ENCODE measurements around the gene CTAGE1.

Gene CTAGE1

GRCh38 chr18:22433956-22434355 lies 16.2 kb upstream of the CTAGE1 start:
- FAIRE-seq: no peak
- TF ChIP-seq TAF1 (IDR thresholded peaks at IDR 0.05; ENCODE audit: borderline replicate concordance, low read depth, low read length): no peak
- no peak for TF ChIP-seq POLR2AphosphoS5 (IDR thresholded peaks at IDR 0.05; ENCODE audit: low read depth, low read length)
- no peak for TF ChIP-seq POLR2A (IDR thresholded peaks at IDR 0.05; ENCODE audit: low read depth, low read length)
- DNase-seq (ENCODE audit: insufficient read length): no peak

GRCh38 chr18:22432657-22433137 lies 15.0 kb upstream of the CTAGE1 start:
- no peak for TF ChIP-seq POLR2A (IDR thresholded peaks at IDR 0.05; ENCODE audit: low read depth, low read length)
- no peak for TF ChIP-seq TAF1 (IDR thresholded peaks at IDR 0.05; ENCODE audit: borderline replicate concordance, low read depth, low read length)
- TF ChIP-seq POLR2AphosphoS5 (IDR thresholded peaks at IDR 0.05; ENCODE audit: low read depth, low read length): no peak

GRCh38 chr18:22429564-22429963 lies 11.8 kb upstream of the CTAGE1 start:
- DNase-seq (ENCODE audit: insufficient read length): no peak
- TF ChIP-seq POLR2A (IDR thresholded peaks at IDR 0.05; ENCODE audit: low read depth, low read length): no peak
- no peak for TF ChIP-seq POLR2AphosphoS5 (IDR thresholded peaks at IDR 0.05; ENCODE audit: low read depth, low read length)
- TF ChIP-seq TAF1 (IDR thresholded peaks at IDR 0.05; ENCODE audit: borderline replicate concordance, low read depth, low read length): no peak
- FAIRE-seq: no peak

More at GRCh38 chr18:22432657-22433137, 15.0 kb upstream of the CTAGE1 start:
- FAIRE-seq (no peak), DNase-seq (ENCODE audit: insufficient read length) (no peak)

GRCh38 chr18:22428672-22429071 lies 11.0 kb upstream of the CTAGE1 start:
- DNase-seq (ENCODE audit: insufficient read length) (no peak), FAIRE-seq (no peak)
- TF ChIP-seq POLR2A (IDR thresholded peaks at IDR 0.05; ENCODE audit: low read depth, low read length) (no peak), TAF1 (IDR thresholded peaks at IDR 0.05; ENCODE audit: borderline replicate concordance, low read depth, low read length) (no peak), POLR2AphosphoS5 (IDR thresholded peaks at IDR 0.05; ENCODE audit: low read depth, low read length) (no peak)

DNA sequence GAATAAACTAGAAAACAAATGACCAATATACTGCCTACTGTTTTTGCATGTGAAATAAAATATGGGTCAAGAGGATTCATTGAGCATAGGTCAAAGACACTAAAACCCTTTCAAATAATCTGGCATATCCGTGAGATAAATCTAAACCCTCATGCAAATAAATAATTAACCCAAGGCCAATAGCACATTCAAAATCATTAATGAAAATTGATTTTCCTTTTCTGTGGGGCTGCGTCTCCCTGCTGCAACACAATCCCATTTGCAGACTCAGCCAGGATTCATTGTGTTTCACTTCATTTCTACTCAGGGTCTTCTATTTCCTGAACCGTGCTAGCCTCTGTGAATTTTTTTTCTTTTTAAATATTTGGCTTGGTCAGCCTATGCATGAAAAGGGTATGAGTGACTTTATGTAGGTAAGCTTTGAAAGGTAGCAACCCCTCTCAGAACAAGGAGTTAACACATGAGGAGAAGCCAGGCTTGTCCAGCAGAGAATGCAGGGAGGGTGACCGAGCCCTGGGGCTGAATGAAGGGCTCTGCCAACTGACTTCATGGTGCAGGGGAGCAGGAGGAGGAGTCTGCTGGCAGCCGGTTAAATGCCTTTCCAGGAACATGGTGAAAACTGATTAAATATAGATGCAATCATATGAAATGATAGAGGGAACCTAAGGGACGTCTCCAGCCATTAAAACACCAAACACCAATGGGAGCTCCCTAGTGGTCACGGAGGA lies 10.3 kb upstream of the CTAGE1 start:
- FAIRE-seq: no peak
- TF ChIP-seq TAF1 (IDR thresholded peaks at IDR 0.05; ENCODE audit: borderline replicate concordance, low read depth, low read length): no peak
- TF ChIP-seq POLR2A (IDR thresholded peaks at IDR 0.05; ENCODE audit: low read depth, low read length): no peak
- TF ChIP-seq POLR2AphosphoS5 (IDR thresholded peaks at IDR 0.05; ENCODE audit: low read depth, low read length): no peak
- DNase-seq (ENCODE audit: insufficient read length): no peak

DNA sequence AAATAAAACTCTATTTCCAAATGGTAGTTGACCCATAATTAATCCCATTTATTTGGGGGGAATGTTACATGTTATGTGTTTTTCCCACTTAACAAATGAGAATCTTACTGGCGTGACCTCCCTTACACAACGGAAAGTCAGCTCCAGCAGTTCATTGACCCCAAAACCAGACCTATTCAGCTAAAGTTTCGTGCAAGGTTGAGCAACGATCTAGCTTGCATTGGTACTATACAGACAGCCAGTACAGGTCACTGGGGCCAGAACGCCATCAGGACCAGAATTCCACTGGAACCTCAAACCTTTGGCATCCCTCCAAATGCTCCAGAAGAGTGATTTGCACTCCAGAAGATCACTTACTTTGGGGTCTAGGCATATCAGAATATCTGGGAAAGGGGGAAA lies 6.8 kb upstream of the CTAGE1 start:
- TF ChIP-seq POLR2A (IDR thresholded peaks at IDR 0.05; ENCODE audit: low read depth, low read length) (no peak), TAF1 (IDR thresholded peaks at IDR 0.05; ENCODE audit: borderline replicate concordance, low read depth, low read length) (no peak), POLR2AphosphoS5 (IDR thresholded peaks at IDR 0.05; ENCODE audit: low read depth, low read length) (no peak)
- FAIRE-seq (no peak), DNase-seq (ENCODE audit: insufficient read length) (no peak)

DNA sequence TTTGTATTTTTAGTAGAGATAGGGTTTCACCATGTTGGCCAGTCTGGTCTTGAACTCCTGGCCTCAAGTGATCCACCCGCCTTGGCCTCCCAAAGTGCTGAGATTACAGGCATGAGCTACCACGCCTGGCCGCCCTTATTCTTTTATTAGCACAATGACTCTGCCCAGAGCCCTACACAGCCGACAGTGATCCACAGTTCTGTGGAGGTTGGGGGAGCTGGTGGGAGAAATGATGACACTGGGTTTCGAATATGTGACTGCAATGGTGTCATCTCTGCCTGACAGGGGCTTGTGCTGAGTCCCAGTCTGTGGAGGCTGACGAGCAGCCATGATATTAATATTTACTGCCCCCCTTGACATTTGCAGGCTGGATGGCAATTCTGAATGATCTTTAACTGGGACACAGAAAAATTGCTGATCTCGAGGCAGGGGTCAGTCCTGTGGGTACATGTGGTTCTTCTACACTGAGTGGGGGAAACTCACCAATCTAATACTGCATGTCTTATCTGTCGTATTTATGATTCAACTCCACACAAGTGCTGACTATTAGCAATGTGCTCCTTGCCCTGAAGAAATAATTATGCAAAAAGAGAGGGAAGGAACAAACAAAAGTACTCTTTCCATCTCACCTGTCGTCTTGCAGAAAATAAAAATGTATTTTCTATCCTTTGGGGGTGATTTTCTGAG lies 6.3 kb upstream of the CTAGE1 start:
- TF ChIP-seq POLR2A (IDR thresholded peaks at IDR 0.05; ENCODE audit: low read depth, low read length) (no peak), TAF1 (IDR thresholded peaks at IDR 0.05; ENCODE audit: borderline replicate concordance, low read depth, low read length) (no peak), POLR2AphosphoS5 (IDR thresholded peaks at IDR 0.05; ENCODE audit: low read depth, low read length) (no peak)
- FAIRE-seq (no peak), DNase-seq (ENCODE audit: insufficient read length) (no peak)

GRCh38 chr18:22422909-22423548 lies 5.3 kb upstream of the CTAGE1 start:
- FAIRE-seq (no peak), DNase-seq (ENCODE audit: insufficient read length) (no peak)
- TF ChIP-seq POLR2A (IDR thresholded peaks at IDR 0.05; ENCODE audit: low read depth, low read length) (no peak), POLR2AphosphoS5 (IDR thresholded peaks at IDR 0.05; ENCODE audit: low read depth, low read length) (no peak), TAF1 (IDR thresholded peaks at IDR 0.05; ENCODE audit: borderline replicate concordance, low read depth, low read length) (no peak)

- no peak for FAIRE-seq
- no peak for DNase-seq (ENCODE audit: insufficient read length)
- TF ChIP-seq TAF1 (IDR thresholded peaks at IDR 0.05; ENCODE audit: borderline replicate concordance, low read depth, low read length) (no peak), POLR2A (IDR thresholded peaks at IDR 0.05; ENCODE audit: low read depth, low read length) (no peak), POLR2AphosphoS5 (IDR thresholded peaks at IDR 0.05; ENCODE audit: low read depth, low read length) (no peak)
Measured at GRCh38 chr18:22420652-22421051, 2.9 kb upstream of the CTAGE1 start.

- no peak for FAIRE-seq
- no peak for DNase-seq (ENCODE audit: insufficient read length)
- TF ChIP-seq TAF1 (IDR thresholded peaks at IDR 0.05; ENCODE audit: borderline replicate concordance, low read depth, low read length) (no peak), POLR2A (IDR thresholded peaks at IDR 0.05; ENCODE audit: low read depth, low read length) (no peak), POLR2AphosphoS5 (IDR thresholded peaks at IDR 0.05; ENCODE audit: low read depth, low read length) (no peak)
Measured at GRCh38 chr18:22412176-22412911, 5.4 kb downstream of the CTAGE1 start.

GRCh38 chr18:22411446-22411845 lies 6.3 kb downstream of the CTAGE1 start:
- FAIRE-seq: no peak
- no peak for DNase-seq (ENCODE audit: insufficient read length)
- TF ChIP-seq POLR2AphosphoS5 (IDR thresholded peaks at IDR 0.05; ENCODE audit: low read depth, low read length): no peak
- TF ChIP-seq TAF1 (IDR thresholded peaks at IDR 0.05; ENCODE audit: borderline replicate concordance, low read depth, low read length): no peak
- no peak for TF ChIP-seq POLR2A (IDR thresholded peaks at IDR 0.05; ENCODE audit: low read depth, low read length)

Measured in GM12892 (cell line).